Measurements from ENCODE around the gene MTIF3.

MTIF3 gene

DNA sequence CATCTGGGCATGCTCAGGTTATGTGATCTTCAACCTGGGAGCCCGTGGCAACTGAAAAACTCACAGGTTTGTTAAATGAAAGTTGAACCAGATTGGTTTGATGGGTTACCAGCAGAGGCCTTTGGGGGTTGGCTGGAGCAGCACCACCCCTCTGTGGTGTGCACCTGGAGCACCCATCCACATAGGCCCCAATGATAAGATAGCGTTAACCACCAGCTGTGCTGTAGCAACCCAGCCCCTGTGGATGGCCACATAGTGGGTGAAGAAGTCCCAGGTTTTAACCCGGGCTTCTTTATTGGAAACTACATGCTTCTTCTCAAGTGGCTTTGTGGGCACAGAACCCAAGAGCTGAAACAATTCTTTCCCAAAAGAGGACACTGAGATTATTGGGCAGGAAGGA is 22.6 kb upstream of the MTIF3 start:
- no peak for DNase-seq (ENCODE audit: low read depth)
- TF ChIP-seq, protein P1, sequence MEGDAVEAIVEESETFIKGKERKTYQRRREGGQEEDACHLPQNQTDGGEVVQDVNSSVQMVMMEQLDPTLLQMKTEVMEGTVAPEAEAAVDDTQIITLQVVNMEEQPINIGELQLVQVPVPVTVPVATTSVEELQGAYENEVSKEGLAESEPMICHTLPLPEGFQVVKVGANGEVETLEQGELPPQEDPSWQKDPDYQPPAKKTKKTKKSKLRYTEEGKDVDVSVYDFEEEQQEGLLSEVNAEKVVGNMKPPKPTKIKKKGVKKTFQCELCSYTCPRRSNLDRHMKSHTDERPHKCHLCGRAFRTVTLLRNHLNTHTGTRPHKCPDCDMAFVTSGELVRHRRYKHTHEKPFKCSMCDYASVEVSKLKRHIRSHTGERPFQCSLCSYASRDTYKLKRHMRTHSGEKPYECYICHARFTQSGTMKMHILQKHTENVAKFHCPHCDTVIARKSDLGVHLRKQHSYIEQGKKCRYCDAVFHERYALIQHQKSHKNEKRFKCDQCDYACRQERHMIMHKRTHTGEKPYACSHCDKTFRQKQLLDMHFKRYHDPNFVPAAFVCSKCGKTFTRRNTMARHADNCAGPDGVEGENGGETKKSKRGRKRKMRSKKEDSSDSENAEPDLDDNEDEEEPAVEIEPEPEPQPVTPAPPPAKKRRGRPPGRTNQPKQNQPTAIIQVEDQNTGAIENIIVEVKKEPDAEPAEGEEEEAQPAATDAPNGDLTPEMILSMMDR (conservative IDR thresholded peaks at IDR 0.05; ENCODE audit: low read depth, low read length) = no peak

DNA sequence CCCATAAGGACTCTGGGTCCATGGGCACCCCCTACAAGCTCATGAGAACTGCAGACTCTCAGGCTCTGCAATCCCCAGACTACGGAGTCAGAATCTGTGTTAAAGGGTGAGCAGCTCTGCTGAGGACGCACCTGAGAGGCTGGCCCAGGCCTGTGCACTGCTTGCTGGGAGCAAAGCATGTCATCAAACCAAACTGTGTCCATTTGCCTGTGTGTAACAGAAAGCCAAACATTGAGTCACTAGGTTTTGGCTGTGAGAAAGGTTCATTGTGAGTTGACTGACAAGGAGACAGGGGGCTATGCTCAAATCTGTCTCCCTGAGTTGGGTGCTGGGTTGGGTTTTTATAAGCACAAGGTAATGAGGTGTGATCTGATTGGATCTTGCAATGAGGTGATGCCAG is 22.1 kb upstream of the MTIF3 start:
- TF ChIP-seq, protein P1 (conservative IDR thresholded peaks at IDR 0.05; ENCODE audit: low read depth, low read length) = no peak
- DNase-seq (ENCODE audit: low read depth) = no peak
- H3K4me3 ChIP-seq (ENCODE audit: low read length) = no peak overlapping the region

More for the DNA sequence above, 22.6 kb upstream of the MTIF3 start:
- no peak overlapping the region for H3K4me3 ChIP-seq (ENCODE audit: low read length)

DNA sequence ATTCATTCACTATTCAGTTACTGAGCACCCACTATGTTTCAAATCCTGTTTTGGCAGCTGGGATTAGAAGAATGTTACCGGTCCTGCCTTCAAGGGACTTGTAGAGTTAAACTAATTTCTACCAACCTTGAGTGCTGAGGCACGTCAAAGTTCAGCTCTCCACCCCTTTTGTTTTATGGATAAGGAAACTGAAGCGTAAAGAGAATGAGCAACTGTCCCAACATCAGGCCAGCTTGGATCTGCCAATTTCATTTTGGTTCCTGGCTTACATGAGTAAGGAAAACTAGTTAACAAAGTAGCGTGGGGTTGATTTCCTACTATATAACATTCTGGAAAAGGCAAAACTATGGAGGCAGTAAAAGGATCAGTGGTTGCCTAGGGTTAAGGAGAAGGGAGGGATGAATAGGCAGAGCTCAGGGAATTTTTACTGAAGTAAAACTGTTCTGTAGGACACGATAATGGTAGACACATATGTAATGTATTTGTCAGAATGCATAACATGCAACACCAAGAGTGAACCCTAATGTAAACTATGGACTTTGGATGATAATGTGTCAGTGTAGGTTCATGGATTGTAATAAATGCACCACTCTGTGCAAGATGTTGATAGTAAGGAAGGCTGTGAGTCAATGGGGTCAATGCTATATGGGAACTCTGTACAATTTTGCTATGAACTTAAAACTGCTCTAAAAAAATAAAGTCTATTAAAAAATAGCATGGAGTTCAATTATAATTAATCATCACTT is 19.9 kb upstream of the MTIF3 start:
- no peak overlapping the region for H3K4me3 ChIP-seq (ENCODE audit: low read length)
- DNase-seq (ENCODE audit: low read depth) = no peak
- TF ChIP-seq, protein P1 (conservative IDR thresholded peaks at IDR 0.05; ENCODE audit: low read depth, low read length) = no peak

DNA sequence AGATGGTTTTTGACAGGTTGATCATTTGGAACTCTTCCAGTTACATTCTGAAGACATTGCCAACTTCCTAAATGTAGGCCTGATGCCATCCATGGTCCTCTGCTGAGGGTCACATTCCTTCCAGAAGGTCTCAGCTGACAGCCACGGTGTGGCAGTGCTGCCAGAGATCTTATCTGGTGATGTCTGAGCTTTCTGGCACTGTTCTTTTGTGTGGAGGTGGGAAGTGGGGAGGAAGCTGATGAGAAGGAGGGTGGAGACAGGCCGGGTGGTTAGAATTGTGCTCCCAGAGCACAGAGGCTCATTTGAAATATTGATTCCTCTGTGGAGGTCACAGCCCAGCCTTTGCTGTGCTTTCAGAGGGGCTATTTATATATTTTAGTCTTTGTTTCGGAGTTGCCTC is 16.1 kb upstream of the MTIF3 start:
- no peak overlapping the region for H3K4me3 ChIP-seq (ENCODE audit: low read length)
- TF ChIP-seq, protein P1 (conservative IDR thresholded peaks at IDR 0.05; ENCODE audit: low read depth, low read length) = no peak
- no peak for DNase-seq (ENCODE audit: low read depth)

DNA sequence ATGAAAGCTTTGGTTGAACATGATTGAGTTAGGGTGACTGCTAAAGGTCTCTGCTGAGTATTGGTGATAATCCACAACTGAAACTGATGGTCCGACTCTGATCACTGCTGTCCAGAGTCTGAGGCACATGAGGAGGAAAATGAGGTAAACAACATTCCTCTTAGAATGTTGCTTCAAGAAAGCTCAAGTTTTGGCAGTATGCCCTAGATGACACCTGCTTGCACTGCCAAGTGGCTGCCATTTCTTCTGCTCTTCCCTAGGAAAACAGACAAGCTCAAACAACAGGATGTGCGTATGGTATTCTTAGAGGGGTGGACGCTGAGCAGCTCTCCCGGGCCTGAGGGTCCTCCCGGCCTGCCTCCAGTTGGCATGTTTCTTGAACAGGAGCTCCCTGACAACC is 15.2 kb upstream of the MTIF3 start:
- TF ChIP-seq, protein P1 (conservative IDR thresholded peaks at IDR 0.05; ENCODE audit: low read depth, low read length) = no peak
- DNase-seq (ENCODE audit: low read depth) = no peak

DNA sequence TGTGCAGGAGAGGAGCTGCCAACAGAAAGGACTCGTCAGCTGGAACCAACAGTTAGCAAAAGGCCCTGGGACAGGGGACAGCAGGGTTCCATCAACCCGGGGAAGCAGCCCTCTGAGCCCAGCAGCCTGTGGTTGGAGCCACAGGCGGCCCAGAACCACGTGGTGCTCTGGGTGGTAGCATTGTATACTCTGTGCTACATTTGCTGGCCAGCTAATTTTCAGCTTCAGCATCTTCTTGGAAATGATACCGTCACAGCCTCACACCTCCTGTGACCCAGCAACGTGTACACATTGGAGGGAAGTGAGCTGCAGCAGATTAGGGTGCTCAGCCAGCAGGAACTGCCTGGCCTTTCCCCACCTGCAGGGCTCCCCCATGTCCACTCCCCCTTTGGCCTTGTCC is 13.1 kb upstream of the MTIF3 start:
- DNase-seq (ENCODE audit: low read depth) = no peak
- H3K4me3 ChIP-seq (ENCODE audit: low read length) = no peak overlapping the region
- TF ChIP-seq, protein P1 (conservative IDR thresholded peaks at IDR 0.05; ENCODE audit: low read depth, low read length) = no peak

More for the DNA sequence above, 15.2 kb upstream of the MTIF3 start:
- H3K4me3 ChIP-seq (ENCODE audit: low read length) = no peak overlapping the region

DNA sequence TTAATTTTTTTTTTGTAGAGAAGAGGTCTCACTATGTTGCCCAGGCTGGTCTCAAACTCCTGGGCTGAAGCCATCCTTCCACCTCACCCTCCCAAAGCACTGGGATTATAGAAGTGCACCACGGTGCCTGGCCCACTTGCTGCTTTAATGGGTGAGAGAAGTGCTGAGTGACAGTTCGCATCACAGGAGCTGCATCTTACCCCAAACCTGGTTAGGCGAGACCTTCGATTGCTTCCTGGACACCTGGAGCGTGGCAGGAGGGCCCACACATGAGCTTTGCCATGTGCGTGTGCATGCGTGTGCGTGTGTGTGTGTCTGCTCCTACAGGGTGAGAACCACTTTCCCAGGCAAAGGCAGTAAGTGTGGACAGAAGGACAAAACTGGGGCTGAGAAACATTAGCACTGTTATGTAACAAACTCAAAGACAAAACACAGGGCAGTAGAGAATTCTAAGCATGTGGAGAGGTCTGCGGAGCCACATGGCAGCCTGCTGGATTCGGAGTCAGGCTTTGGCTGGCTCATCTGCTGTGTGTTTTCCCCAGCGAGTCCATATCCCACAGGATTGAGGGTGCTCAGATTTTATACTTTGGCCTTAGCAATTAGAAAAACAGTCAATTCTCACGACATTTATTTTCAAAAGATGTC is 11.7 kb upstream of the MTIF3 start:
- H3K4me3 ChIP-seq (ENCODE audit: low read length) = no peak overlapping the region
- TF ChIP-seq, protein P1 (conservative IDR thresholded peaks at IDR 0.05; ENCODE audit: low read depth, low read length) = no peak
- DNase-seq (ENCODE audit: low read depth) = no peak

Data from retinal pigment epithelial cell (primary cell).